Measurements from ENCODE around the gene CEP128.

DNA sequence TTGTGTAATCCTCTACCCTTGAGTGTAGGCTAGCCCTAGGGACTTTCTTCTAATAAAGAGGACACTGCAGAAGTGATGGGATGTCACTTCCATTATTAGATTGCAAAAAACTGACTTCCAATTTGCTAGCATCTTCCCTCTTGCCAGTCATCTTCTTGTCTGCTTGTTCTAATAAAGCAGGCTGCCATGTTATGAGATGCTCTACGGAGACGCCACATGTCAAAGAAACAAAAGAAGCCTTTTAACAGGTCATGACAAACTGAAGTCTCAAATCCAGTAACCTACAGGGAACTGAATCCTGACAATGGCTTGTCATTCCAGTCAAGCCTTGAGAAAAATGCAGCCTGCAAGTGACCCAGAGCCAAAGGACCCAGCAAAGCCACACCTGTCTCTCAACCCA lies 76.0 kb downstream of the CEP128 start:
- TF ChIP-seq, protein P1, sequence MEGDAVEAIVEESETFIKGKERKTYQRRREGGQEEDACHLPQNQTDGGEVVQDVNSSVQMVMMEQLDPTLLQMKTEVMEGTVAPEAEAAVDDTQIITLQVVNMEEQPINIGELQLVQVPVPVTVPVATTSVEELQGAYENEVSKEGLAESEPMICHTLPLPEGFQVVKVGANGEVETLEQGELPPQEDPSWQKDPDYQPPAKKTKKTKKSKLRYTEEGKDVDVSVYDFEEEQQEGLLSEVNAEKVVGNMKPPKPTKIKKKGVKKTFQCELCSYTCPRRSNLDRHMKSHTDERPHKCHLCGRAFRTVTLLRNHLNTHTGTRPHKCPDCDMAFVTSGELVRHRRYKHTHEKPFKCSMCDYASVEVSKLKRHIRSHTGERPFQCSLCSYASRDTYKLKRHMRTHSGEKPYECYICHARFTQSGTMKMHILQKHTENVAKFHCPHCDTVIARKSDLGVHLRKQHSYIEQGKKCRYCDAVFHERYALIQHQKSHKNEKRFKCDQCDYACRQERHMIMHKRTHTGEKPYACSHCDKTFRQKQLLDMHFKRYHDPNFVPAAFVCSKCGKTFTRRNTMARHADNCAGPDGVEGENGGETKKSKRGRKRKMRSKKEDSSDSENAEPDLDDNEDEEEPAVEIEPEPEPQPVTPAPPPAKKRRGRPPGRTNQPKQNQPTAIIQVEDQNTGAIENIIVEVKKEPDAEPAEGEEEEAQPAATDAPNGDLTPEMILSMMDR (IDR thresholded peaks at IDR 0.05 in 4 of 5, conservative IDR thresholded peaks at IDR 0.05 in 1 of 5), result no peak
- no peak for TF ChIP-seq POLR2A (IDR thresholded peaks at IDR 0.05)

Data from gastrocnemius medialis (tissue), 4 donors.